ENCODE data around the gene TTC39B. TPM values are rescaled to one million over a fixed set of nuclear protein-coding genes. Genes with fewer than 3 reads are reported as not detected.

TTC39B gene
- total and polyA plus RNA-seq, 2 donors (not counting 3 experiments of a cell fraction or from before 2014, with no cell fraction given), result 1.0 to 5.4 TPM

- Histone ChIP-seq H3K27ac (ENCODE audit: insufficient read depth, low read depth, low read length) (no peak overlapping the region), H3K4me1 (ENCODE audit: control insufficient read depth, extremely low read depth, insufficient read depth, low read length) (no peaks in the 10 kb centered on the region), H4K20me1 (replicated peaks; ENCODE audit: control insufficient read depth, extremely low read depth, insufficient read depth, low read length) (no peaks in the 10 kb centered on the region), H2AFZ (ENCODE audit: low read depth, low read length) (no peak overlapping the region), H3K4me3 (replicated peaks in 1 of 3; ENCODE audit: insufficient read depth in 1 of 3, low read depth in 1 of 3, low read length in 3 of 3) (no peak overlapping the region), H3K27me3 (ENCODE audit: control insufficient read depth in 2 of 2, insufficient read depth in 2 of 2, low read length in 2 of 2) (peaks cover 4 to 5% of the 10 kb centered on the region in 2 experiments), H3K9me1 (replicated peaks; ENCODE audit: control insufficient read depth, extremely low read depth, insufficient read depth, low read length) (no peaks in the 10 kb centered on the region), H3K9ac (replicated peaks; ENCODE audit: extremely low read depth, insufficient read depth, low read length) (no peak overlapping the region), H3K9me3 (replicated peaks; ENCODE audit: control insufficient read depth, insufficient read depth, low read length) (no peaks in the 10 kb centered on the region), H3K36me3 (ENCODE audit: control insufficient read depth in 2 of 2, extremely low read depth in 1 of 2, insufficient read depth in 2 of 2, low read length in 2 of 2) (no peaks in the 10 kb centered on the region), H3K4me2 (ENCODE audit: insufficient read depth, low read length) (no peak overlapping the region), H3K79me2 (ENCODE audit: control insufficient read depth, insufficient read depth, low read length) (no peaks in the 10 kb centered on the region)
- POLR2A ChIA-PET, result no interaction called here
- DNase-seq (ENCODE audit: low read depth, low spot score), result no peak
- FAIRE-seq, result no peak
- CTCF ChIA-PET, result no interaction called here
- dilution Hi-C loops (cut with MboI; ENCODE audit: extremely low pct_ligation_motif_present, low sequenced_read_pairs) (no loop called here), intact Hi-C loops (cut with micrococcal nuclease) (loop anchor here (5.0 to 10.0 kb wide), 5 partner anchors 145 to 675 kb away; no protein-coding TSS in a partner anchor)
- no peak for TF ChIP-seq MAX (IDR thresholded peaks at IDR 0.05; ENCODE audit: insufficient read depth, insufficient read length)
- TF ChIP-seq CTCF (IDR thresholded peaks at IDR 0.05; ENCODE audit: extremely low read depth in 1 of 2, insufficient read depth in 1 of 2, low read depth in 1 of 2, low read length in 2 of 2), result no peak
- no peak for TF ChIP-seq JUN (IDR thresholded peaks at IDR 0.05; ENCODE audit: borderline replicate concordance, insufficient read depth, insufficient read length, low read depth)
- no peak for TF ChIP-seq EZH2 (IDR thresholded peaks at IDR 0.05; ENCODE audit: borderline replicate concordance, low read depth, low read length, severe bottlenecking)
- no peak for TF ChIP-seq POLR2A (IDR thresholded peaks at IDR 0.05; ENCODE audit: low read depth, low read length)
- TF ChIP-seq MYC (IDR thresholded peaks at IDR 0.05; ENCODE audit: low read depth, low read length), result no peak
- no peak for TF ChIP-seq FOS (IDR thresholded peaks at IDR 0.05; ENCODE audit: borderline replicate concordance, insufficient read depth, low read length)
- no peak for TF ChIP-seq POLR2AphosphoS5 (IDR thresholded peaks at IDR 0.05; ENCODE audit: insufficient read depth, low read depth, low read length)
- BruUV-seq (replicated peaks), result no TSS peak
Measured at GRCh38 chr9:15139469-15139868, 167.5 kb downstream of the TTC39B start.

All from endothelial cell of umbilical vein (primary cell).